Rectal smooth muscle tissue (tissue), 1 donor: ENCODE results near the gene CEBPA.

ENCODE experiments used
- H3K27ac ChIP-seq: one replicate; pipeline ENCODE4 v1.7.0; 2013; ENCODE audit warnings: low read depth, low read length, inconsistent platforms
- H3K27me3 ChIP-seq: one replicate; pipeline ENCODE4 v1.7.0; 2013; ENCODE audit warnings: low read length; ENCODE audit not compliant: control insufficient read depth, insufficient read depth
- H3K36me3 ChIP-seq: one replicate; pipeline ENCODE4 v1.7.0; 2013; ENCODE audit warnings: low read length; ENCODE audit not compliant: control insufficient read depth, insufficient read depth
- H3K4me1 ChIP-seq: one replicate; pipeline ENCODE4 v1.7.0; 2013; ENCODE audit warnings: low read length; ENCODE audit not compliant: control insufficient read depth, insufficient read depth
- H3K4me3 ChIP-seq: one replicate; pipeline ENCODE4 v1.7.0; 2013; ENCODE audit warnings: low read length
- H3K9ac ChIP-seq: one replicate; pipeline ENCODE4 v1.7.0; 2013; ENCODE audit warnings: low read length

Gene CEBPA

DNA sequence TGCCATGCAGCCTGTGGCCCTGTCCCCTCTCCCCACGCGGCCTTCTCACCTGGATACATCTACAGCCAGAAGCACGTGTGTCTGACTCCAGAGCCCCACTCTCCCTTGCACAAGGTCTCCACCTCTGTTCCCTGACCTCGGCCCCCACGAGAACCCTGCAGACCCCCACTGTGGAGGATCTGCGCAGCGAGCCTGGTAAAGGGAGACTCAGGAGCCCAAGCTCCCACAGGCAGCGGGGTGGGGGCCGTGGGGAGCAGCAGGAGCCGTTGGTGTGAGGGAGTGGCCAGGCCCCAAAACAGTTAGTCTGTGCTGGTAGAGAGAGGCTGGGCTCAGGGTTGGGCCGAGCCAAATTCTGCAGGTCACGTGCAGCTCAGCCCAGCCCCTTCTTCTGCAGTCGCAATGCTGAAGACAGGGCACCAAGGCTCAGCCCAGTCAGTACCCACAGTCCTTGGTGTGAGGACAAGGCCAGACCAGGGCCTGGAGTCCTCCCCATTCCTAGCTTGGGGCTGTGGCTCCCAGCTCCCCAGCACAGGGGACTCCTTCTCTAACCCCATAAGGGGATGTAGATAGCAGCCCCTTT is 48.0 kb downstream of the CEBPA start:
- H3K36me3 ChIP-seq, result no peaks in the 10 kb centered on the region
- H3K4me1 ChIP-seq, result no peaks in the 10 kb centered on the region
- no peak overlapping the region for H3K4me3 ChIP-seq
- H3K27me3 ChIP-seq, result no peaks in the 10 kb centered on the region
- H3K9ac ChIP-seq, result no peak overlapping the region
- no peak overlapping the region for H3K27ac ChIP-seq

DNA sequence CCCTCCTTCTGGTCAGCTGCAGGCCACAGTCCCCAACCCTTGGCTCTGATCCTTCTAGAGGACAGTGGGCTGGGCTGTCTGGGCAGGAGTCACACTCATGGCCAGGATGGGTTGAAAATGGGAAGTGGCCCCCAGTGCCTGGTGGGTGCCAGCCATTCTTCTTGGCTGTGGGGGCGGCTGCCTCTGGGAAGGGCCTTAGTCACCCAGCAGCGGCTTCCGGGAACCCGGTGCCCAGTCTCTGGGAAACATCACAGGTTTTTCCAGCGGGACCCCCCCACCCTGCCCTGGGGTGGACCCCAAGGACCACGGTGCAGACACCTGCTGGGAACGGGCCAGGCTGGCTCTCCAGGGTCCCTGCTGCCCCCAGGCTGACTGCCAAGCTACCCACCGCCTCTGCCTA is 49.4 kb downstream of the CEBPA start:
- Histone ChIP-seq H3K36me3 (no peaks in the 10 kb centered on the region), H3K9ac (no peak overlapping the region), H3K27me3 (no peaks in the 10 kb centered on the region), H3K27ac (no peak overlapping the region), H3K4me3 (no peak overlapping the region), H3K4me1 (no peaks in the 10 kb centered on the region)

DNA sequence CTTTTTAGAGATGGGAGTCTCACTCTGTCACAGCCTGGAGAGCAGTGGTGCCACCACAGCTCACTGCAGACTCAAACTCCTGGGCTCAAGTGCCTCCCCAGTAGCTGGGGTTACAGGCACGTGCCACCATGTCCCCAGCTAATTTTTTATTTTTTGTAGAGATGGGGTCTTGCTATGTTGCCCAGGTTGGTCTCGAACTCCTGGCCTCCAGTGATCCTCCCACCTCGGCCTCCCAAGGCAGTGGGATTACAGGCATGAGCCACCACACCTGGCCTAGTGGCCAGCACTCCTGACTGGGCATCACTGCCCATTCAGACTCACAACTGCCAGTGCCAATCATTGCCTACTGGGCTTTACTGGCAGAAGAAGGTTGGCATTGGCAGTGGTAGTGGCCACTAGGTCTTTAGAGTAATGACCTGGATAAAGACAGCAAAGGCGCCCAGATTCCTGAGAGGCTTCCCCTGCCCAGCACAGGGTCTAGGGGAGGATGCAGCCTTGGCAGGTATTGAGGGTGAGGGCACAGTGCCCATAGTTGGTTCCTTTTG is 49.8 kb downstream of the CEBPA start:
- H3K4me1 ChIP-seq, result no peaks in the 10 kb centered on the region
- H3K9ac ChIP-seq, result no peak overlapping the region
- no peak overlapping the region for H3K27ac ChIP-seq
- no peaks in the 10 kb centered on the region for H3K36me3 ChIP-seq
- no peak overlapping the region for H3K4me3 ChIP-seq
- H3K27me3 ChIP-seq, result no peaks in the 10 kb centered on the region

DNA sequence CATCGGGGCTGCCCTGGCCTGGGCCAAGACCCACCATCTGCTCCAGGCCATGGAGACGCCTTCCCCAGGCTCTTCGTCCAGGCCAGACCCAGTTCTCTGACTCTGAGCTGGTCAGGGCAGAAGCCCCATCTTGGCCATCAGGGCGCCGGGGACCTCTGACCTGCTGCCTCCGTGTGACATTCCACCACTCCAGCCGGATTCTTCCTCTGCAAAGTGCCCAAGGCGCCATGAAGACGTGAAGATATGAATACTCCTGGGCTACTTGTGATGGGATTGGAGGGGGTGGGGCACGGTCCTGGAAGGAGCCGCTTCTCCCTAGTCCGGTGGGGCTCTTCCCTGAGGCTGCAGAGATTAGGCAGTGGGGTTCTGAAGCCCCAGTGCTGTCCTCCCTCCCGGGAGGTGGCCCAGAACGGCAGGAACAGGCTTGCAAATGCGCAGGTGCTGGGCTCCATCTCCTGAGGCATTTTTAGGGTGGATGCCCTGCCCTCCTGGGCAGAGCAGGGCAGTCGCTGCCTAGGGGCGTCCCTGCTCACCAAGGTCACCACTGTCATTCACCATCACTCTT is 50.7 kb downstream of the CEBPA start:
- Histone ChIP-seq H3K4me3 (no peak overlapping the region), H3K27me3 (no peaks in the 10 kb centered on the region), H3K27ac (no peak overlapping the region), H3K9ac (no peak overlapping the region), H3K4me1 (no peaks in the 10 kb centered on the region), H3K36me3 (no peaks in the 10 kb centered on the region)

DNA sequence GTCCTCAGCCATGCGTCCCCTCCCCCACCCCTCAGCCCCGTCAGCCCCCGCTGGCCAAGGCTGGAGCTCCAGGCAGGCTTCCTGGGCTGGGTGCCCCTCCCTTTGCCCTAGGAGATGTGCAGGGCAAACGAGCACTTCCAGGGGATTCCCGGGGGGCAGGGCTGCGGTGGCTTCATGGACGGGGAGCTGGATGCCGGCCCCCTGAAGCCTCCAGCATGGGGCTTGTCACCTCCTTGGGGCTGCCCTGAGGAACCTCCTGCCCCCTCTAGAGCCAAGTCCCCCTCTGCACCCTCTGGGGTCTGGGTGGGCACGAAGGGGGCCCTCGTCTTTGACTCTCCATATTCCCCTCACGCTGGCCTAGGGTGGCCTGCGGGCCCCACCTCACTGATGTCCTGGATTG is 51.3 kb downstream of the CEBPA start:
- no peaks in the 10 kb centered on the region for H3K36me3 ChIP-seq
- no peaks in the 10 kb centered on the region for H3K27me3 ChIP-seq
- no peaks in the 10 kb centered on the region for H3K4me1 ChIP-seq
- no peak overlapping the region for H3K27ac ChIP-seq
- H3K4me3 ChIP-seq, result no peak overlapping the region
- no peak overlapping the region for H3K9ac ChIP-seq

DNA sequence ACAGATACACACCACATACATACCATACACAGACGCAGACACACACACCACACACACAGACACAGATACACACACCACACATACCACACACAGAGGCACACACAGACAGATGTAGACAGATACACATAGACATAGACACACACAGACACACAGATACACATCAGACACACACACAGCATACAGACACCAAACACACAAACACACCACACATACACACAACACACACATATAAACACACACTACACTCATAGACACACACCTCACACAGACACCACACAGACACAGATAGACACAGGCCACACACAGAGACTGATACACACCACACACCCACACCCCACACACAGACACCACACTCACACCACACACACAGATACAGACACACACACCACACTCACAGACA is 51.8 kb downstream of the CEBPA start:
- H3K27ac ChIP-seq, result no peak overlapping the region
- no peaks in the 10 kb centered on the region for H3K4me1 ChIP-seq
- no peak overlapping the region for H3K4me3 ChIP-seq
- no peaks in the 10 kb centered on the region for H3K27me3 ChIP-seq
- no peaks in the 10 kb centered on the region for H3K36me3 ChIP-seq
- H3K9ac ChIP-seq, result no peak overlapping the region
